Left lung (tissue), 14 donors: ENCODE results near the gene CAMK1. TPM values are rescaled to one million over a fixed set of nuclear protein-coding genes. Genes with fewer than 3 reads are reported as not detected.
A peak's percentile ranks its signal among the peaks of the same experiment; 100 is the strongest.

Experiments used
- ATAC-seq: fragments of 200-7000 bp; cut with Tn5 transposase; one replicate; pipeline ENCODE4 v1.9.1; 2020; ENCODE audit warnings: moderate library complexity
- DNase-seq, 4 donors: peaks; one replicate each; pipeline ENCODE4 v3.0.0-alpha.2; 2013 to 2020
- H3K27ac ChIP-seq, 2 donors: fragments of 200-600 bp; sonication (generic) in 1 of 2; one replicate each; pipeline versions ENCODE4 v1.5.0 to v1.8.0; 2020 to 2021
- H3K27me3 ChIP-seq, 2 donors: fragments of 200-600 bp; sonication (generic) in 1 of 2; one replicate each; pipeline versions ENCODE4 v1.5.0 to v1.8.0; 2020 to 2021
- H3K36me3 ChIP-seq, 2 donors: fragments of 200-600 bp; sonication (generic) in 1 of 2; one replicate each; pipeline versions ENCODE4 v1.5.0 to v1.8.0; 2020 to 2021
- H3K4me1 ChIP-seq, 2 donors: fragments of 200-600 bp; one replicate each; pipeline ENCODE4 v1.8.0; 2021
- H3K4me3 ChIP-seq, 2 donors: fragments of 200-600 bp; sonication (generic) in 1 of 2; one replicate each; pipeline versions ENCODE4 v1.5.0 to v1.8.0; 2020 to 2021; ENCODE audit warnings: mild to moderate bottlenecking in 1 of 2
- H3K9me3 ChIP-seq, 2 donors: fragments of 200-600 bp; sonication (generic) in 1 of 2; one replicate each; pipeline versions ENCODE4 v1.5.0 to v1.8.0; 2020 to 2021
- CTCF ChIP-seq, 2 donors: fragments of 200-600 bp; sonication (generic) in 1 of 2; IDR thresholded peaks; one replicate each; pipeline versions ENCODE4 v1.5.0 to v1.8.0; 2021; ENCODE audit warnings: antibody characterized with exemption in 2 of 2
- intact Hi-C, 2 donors: fragments of 100-400 bp; cut with DNase I; formaldehyde crosslinking; loops; one replicate each; pipeline versions ENCODE4 v1.11.2 to v1.14.2; 2022
- long read RNA-seq, 12 donors: library from polyadenylated mRNA in 2 of 12; unstranded in 2 of 12; transcript quantifications; one replicate each; pipeline ENCODE4 v2.0.0 and lab custom pipeline, GENCODE V29; 2019 to 2026
- polyA plus RNA-seq, 6 donors: library from polyadenylated mRNA; unstranded; fragments of 120-200 nt; gene quantifications; one replicate each; pipeline ENCODE4 v1.2.1, GENCODE V29; 2013; ENCODE audit not compliant: insufficient read length in 6 of 6
- total RNA-seq, 2 donors: library from RNA; stranded (reverse); fragmentation: NEBNext Ultra II Directional; extraction: Animal tissue kit (Norgen Biotek cat#: 25700); gene quantifications; one replicate each; pipeline ENCODE4 v1.2.1, GENCODE V29; 2021
- donor health status: DM: no; HTN: yes; CAD: no.
- donor health status: DM: no; HTN: no; CAD: no.

Gene CAMK1
- total RNA-seq (10 to 100 TPM; 29.1 to 37.5 TPM), polyA plus RNA-seq (10 to 100 TPM; 18.4 to 25.8 (median 22.0) TPM)
- long read RNA-seq, donor 1, transcript CAMK1-201 (12 exons, 1,488 nt) = major isoform, 7 of 9 reads
- long read RNA-seq, donor 1, partial matches to known transcripts = 0 of 9 reads
- long read RNA-seq, donor 1, other reads (novel, unspliced or antisense) = 0 of 9 reads
- long read RNA-seq, donor 2, partial matches to known transcripts = 0 of 3 reads
- long read RNA-seq, donor 2, other reads (novel, unspliced or antisense) = 0 of 3 reads
- long read RNA-seq, donor 3, transcript CAMK1-201 (12 exons, 1,488 nt) = major isoform, 8 of 8 reads
- long read RNA-seq, donor 3, partial matches to known transcripts = 0 of 8 reads
- long read RNA-seq, donor 3, other reads (novel, unspliced or antisense) = 0 of 8 reads
- long read RNA-seq, donor 4, transcript CAMK1-201 (12 exons, 1,488 nt) = major isoform, 29 of 39 reads
- long read RNA-seq, donor 4, partial matches to known transcripts = 1 of 39 reads
- long read RNA-seq, donor 4, other reads (novel, unspliced or antisense) = 8 of 39 reads
- long read RNA-seq, donor 5, partial matches to known transcripts = 21 of 38 reads
- long read RNA-seq, donor 5, other reads (novel, unspliced or antisense) = 11 of 38 reads
- long read RNA-seq, donor 6, partial matches to known transcripts = 0 of 4 reads
- long read RNA-seq, donor 6, other reads (novel, unspliced or antisense) = 0 of 4 reads
- long read RNA-seq, donor 7, partial matches to known transcripts = 10 of 20 reads
- long read RNA-seq, donor 7, other reads (novel, unspliced or antisense) = 7 of 20 reads
- long read RNA-seq, donor 8, transcript CAMK1-201 (12 exons, 1,488 nt) = major isoform, 8 of 48 reads
- long read RNA-seq, donor 8, partial matches to known transcripts = 40 of 48 reads
- long read RNA-seq, donor 8, other reads (novel, unspliced or antisense) = 0 of 48 reads
- long read RNA-seq, donor 9 = 0 reads
- long read RNA-seq, donor 10, transcript CAMK1-201 (12 exons, 1,488 nt) = major isoform, 54 of 79 reads
- long read RNA-seq, donor 10, partial matches to known transcripts = 9 of 79 reads
- long read RNA-seq, donor 10, other reads (novel, unspliced or antisense) = 15 of 79 reads
- long read RNA-seq, donor 11, transcript CAMK1-201 (12 exons, 1,488 nt) = major isoform, 8 of 9 reads
- long read RNA-seq, donor 11, partial matches to known transcripts = 0 of 9 reads
- long read RNA-seq, donor 11, other reads (novel, unspliced or antisense) = 0 of 9 reads
- long read RNA-seq, donor 12, transcript CAMK1-201 (12 exons, 1,488 nt) = major isoform, 9 of 11 reads
- long read RNA-seq, donor 12, partial matches to known transcripts = 0 of 11 reads
- long read RNA-seq, donor 12, other reads (novel, unspliced or antisense) = 0 of 11 reads

- peak within 1 kb of the TSS; percentile 69 for H3K27ac ChIP-seq
Observed at GRCh38 chr3:9769426-9770275, at the start of gene CAMK1. Gene CAMK1 (minus strand): TSS chr3:9769947. CDS start chr3:9767749, 2,198 bp downstream.

DNA sequence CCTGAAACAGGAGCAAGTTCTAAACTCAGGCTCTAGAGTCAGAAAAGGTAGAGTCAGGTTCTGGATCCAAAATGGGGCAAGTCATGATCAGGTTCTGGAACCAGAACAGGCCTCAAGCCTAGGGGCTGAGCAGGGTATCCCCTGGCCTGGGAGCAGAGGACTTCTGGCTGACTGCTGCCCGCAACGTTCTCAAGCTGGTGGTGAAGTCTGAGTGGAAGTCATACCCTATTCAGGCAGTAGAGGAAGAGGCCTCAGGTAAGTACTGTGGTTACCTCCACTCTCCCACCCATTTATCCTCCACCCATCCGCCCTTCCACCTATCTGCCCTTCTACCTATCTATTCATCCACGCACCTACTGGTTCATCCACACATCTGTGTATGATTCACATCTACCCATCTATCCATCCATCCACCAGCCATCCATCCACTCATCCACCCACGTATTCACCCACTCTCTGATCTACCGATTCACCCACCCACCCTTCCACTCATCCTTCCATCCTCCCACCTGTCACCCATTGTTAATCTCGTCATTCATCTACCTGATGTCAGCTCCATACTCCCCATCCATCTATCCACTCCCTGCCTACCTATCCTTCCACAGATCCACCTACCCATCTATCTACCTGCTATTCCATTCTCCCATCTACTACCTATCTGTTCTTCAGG is 49.1 kb upstream of the CAMK1 start:
- ATAC-seq (no peak), DNase-seq (no peak)
- H3K9me3 ChIP-seq = no peaks in the 10 kb centered on the region
- no peak overlapping the region for H3K4me3 ChIP-seq
- H3K36me3 ChIP-seq = peaks cover 0 to 44% of the 10 kb centered on the region in 2 donors
- H3K27ac ChIP-seq = no peak overlapping the region
- H3K4me1 ChIP-seq = no peaks in the 10 kb centered on the region
- no peak for TF ChIP-seq CTCF (IDR thresholded peaks at IDR 0.05)
- intact Hi-C loops = no loop called here
- H3K27me3 ChIP-seq = no peaks in the 10 kb centered on the region

More at GRCh38 chr3:9769426-9770275, at the start of gene CAMK1:
- no peak for TF ChIP-seq CTCF (IDR thresholded peaks at IDR 0.05)
- no peaks in the 10 kb centered on the region for H3K9me3 ChIP-seq
- intact Hi-C loops = no loop called here
- DNase-seq = peak; percentile 71 to 96 (median 86)
- H3K36me3 ChIP-seq = peaks cover 0 to 11% of the 10 kb centered on the region in 2 donors
- peaks cover 12 to 46% of the 10 kb centered on the region in 2 donors for H3K4me1 ChIP-seq
- H3K27me3 ChIP-seq = no peaks in the 10 kb centered on the region
- H3K4me3 ChIP-seq = peak within 1 kb of the TSS; percentile 63 to 89
- peak; percentile 98 for ATAC-seq

DNA sequence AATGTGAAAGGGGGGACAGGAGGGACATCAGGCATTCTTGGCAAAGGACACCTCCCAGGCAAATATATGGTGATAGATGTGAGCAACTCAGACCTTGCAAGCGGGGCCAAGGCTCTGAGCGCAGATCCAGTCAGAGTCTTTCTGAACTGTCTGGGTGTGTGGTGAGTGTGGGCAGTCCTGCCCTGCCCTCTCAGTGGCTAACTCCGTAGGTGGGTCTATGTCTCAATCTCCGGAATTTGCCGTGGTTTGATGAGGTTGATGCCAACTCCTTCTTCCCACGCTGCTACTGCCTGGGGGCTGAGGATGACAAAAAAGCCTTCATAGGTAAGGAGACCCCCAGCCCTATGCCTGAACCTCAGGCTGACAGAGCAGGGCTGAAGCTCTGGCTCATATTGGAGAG is 47.7 kb upstream of the CAMK1 start:
- ATAC-seq (no peak), DNase-seq (no peak)
- Histone ChIP-seq H3K36me3 (peaks cover 0 to 53% of the 10 kb centered on the region in 2 donors), H3K27ac (no peak overlapping the region), H3K9me3 (no peaks in the 10 kb centered on the region), H3K4me1 (no peaks in the 10 kb centered on the region), H3K4me3 (no peak overlapping the region), H3K27me3 (no peaks in the 10 kb centered on the region)
- no peak for TF ChIP-seq CTCF (IDR thresholded peaks at IDR 0.05)
- intact Hi-C loops = no loop called here

- Histone ChIP-seq H3K4me3 (no peak overlapping the region), H3K36me3 (peaks cover 0 to 53% of the 10 kb centered on the region in 2 donors), H3K27ac (no peak overlapping the region), H3K9me3 (no peaks in the 10 kb centered on the region), H3K4me1 (peaks cover 0 to under 1% of the 10 kb centered on the region in 2 donors), H3K27me3 (no peaks in the 10 kb centered on the region)
- ATAC-seq = no peak
- intact Hi-C loops = no loop called here
- TF ChIP-seq CTCF (IDR thresholded peaks at IDR 0.05) = no peak
- DNase-seq = peak in 1 of 4 donors; percentile 50
Observed at GRCh38 chr3:9815986-9816385, 46.2 kb upstream of the CAMK1 start.
